ENCODE results near the gene BUB1B.
"Not testable (repeated sequence)": the region's sequence is repeated elsewhere in the genome, so short reads cannot be mapped to it uniquely, and the experiment has no call there.

The BUB1B gene

DNA sequence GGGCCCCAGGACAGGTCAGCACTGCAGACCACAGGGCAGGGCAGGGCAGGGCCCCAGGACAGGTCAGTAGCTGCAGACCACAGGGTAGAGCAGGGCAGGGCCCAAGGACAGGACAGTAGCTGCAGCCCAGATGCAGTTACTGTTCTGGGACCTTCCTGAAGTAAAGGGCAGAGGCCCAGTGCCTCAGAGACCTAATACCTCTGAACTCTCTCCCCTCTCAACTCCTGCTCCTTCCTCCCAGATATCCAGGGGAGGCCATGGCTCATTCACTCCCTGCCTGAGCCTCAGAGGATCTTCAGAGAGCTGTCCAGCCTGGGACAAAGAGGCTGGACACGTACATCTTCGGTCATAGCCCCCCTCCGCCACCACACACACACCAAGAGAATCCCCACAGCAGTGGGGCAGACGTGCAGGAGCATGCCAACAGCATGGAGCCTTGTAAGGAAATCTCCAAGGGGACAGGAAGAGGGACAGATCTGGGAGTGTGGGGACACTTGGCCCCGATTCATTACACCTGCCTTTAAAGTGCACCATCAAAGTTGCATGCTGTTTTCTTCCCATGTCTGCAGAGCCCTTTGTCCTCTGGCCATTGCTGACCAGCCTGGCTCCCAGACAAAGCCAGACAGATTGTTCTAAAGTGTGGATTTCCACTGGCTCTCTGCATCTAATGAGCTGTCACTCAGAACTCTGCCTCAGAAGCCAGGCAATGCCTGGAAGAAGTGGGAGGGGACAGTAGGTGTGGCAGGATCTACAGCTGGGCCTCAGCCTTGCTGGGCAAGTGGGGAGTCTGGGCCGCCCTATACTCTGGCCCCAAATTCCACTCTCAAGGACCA, 24.2 kb upstream of the BUB1B start:
- no peak for DNase-seq

DNA sequence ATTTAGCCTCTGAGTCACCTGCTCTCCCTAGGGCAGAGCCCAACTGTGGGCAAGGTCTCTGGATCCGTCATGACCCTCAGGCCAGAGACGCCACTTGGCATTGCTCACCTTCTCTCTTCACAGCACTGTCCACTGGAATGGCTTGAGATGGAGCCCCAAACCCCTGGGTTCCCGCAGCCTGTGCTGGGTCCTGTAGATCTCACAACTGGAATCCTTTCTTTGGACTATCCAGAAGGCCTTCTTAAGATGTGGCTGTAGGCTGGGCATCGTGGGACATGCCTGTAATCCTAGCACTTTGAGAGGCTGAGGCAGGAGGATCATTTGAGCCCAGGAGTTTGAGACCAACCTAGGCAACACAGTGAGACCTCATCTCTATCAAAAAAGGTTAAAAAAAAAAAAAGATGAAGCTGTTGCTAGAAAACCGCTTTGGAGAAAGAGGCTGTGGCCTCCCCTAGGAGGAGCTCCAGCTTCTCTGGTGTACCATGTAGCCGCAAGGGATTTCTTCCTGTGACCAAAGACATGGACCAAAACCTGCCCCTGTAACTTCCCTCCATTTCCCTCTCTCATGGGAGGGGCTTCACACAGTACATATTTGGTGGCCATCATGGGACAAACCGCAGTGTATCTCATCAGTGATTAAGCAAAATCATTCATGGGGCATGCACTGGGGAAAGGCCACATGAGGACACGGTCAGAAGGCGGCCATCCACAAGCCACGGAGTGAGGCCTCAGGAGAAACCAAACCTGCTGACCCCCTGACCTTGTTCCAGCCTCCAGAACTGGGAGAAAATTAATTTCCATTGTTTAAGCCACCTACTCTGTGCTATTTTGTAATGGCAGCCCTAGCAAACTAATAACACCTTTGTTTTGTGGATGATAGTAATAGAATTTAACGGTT, 23.3 kb upstream of the BUB1B start:
- no peak for DNase-seq

DNA sequence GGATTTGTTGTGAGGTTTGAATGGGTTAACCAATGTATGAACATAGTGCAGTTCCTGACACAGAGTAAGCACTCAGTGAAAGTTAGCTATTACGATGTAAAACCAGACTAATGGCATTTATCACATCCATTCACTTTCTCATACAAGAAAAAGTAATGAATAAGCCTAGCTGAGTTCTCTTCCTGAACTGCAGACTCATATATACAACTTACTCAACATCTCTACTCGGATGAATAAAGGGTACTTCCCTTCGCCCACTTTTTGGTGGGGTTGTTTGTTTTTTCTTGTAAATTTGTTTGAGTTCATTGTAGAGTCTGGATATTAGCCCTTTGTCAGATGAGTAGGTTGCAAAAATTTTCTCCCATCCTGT, 22.7 kb upstream of the BUB1B start:
- DNase-seq: not testable (repeated sequence)

- no peak for DNase-seq
Observed at GRCh38 chr15:40142428-40142827, 18.4 kb upstream of the BUB1B start.

DNA sequence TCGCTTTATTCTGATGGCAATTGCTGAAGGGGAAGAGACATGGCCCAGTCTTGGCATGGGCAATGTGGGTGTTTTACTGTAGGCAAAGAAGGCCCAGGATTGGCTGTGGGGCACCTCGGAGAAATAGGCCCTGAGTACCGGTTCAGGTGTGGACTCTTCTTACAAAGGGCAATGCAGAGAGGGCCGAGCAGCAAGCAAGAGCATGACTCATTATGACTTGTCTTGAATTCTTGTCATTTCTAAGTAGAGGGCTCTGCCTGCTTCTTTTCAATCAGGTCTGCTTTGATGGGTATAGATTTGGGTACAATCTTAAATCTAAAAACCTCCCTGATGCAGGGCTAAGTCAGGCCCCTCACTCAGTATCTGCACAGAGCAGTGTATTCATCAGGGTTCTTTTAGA, 14.8 kb upstream of the BUB1B start:
- peak; percentile 32 for DNase-seq

GRCh38 chr15:40149339-40149738, 11.5 kb upstream of the BUB1B start:
- no peak for DNase-seq

- DNase-seq: peak; percentile 34
Observed at GRCh38 chr15:40150163-40150925, 10.5 kb upstream of the BUB1B start.

DNA sequence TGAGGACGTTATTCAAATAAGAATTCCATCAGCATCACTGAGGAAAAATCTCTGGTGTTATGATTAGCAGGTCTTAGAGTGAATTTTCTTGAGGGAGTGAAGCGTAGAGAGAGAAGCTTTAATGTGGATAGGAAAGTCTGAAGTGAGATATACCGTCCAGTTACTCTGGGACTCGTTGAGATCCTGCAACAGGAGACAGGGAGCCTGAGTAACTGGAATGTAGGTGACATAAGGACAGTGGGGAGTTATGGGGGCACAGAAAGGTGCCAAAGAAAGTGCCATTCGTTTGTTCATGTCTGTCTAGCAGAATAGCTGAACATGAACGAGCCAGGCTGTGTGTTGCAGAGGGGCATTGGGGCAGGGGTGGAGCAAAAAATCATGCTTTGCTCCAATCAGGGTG, 9.4 kb upstream of the BUB1B start:
- DNase-seq: no peak

DNA sequence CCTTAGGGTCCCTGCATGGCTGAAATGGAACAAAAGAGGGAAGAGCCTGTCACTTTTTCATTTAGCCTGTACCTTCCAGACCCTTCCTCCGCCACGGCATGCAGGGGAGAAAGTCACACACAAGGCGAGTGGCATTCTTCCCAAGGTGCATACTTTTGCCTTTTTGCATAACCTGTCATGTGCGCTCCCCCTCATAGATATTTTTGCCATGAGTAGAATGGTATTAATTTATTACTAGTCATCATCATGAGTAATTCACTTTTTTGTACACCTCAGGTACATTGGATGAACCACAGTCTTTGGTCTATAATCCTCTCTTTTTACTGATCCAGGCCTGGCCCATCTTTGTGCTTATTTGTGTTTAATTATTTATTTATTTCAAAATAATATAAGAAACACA, 8.9 kb upstream of the BUB1B start:
- DNase-seq: no peak

DNA sequence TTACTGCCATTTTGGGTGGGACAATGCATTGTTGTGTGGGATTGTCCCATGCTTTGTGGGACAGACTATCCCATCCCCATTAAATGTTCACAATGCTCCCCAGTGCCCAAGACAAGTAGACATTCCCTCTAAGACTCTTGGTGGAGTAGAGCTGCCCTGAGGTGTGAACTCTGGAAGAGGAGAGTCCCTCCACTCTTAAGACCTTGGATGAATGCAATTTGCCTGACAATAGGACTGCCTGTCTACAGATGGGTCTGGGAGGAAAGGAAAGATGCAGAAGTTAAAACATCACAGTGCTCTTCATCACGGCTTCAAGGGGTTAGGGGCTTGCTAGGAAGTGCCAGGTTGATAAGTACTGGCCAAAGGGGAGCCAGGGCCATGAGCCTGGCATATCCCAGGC, 6.0 kb upstream of the BUB1B start:
- DNase-seq: not testable (repeated sequence)

GRCh38 chr15:40155270-40155910, 5.5 kb upstream of the BUB1B start:
- no peak for DNase-seq

GRCh38 chr15:40157778-40158447, 3.0 kb upstream of the BUB1B start:
- DNase-seq: no peak

GRCh38 chr15:40160021-40160420, 848 bp upstream of the BUB1B start:
- no peak for DNase-seq

DNA sequence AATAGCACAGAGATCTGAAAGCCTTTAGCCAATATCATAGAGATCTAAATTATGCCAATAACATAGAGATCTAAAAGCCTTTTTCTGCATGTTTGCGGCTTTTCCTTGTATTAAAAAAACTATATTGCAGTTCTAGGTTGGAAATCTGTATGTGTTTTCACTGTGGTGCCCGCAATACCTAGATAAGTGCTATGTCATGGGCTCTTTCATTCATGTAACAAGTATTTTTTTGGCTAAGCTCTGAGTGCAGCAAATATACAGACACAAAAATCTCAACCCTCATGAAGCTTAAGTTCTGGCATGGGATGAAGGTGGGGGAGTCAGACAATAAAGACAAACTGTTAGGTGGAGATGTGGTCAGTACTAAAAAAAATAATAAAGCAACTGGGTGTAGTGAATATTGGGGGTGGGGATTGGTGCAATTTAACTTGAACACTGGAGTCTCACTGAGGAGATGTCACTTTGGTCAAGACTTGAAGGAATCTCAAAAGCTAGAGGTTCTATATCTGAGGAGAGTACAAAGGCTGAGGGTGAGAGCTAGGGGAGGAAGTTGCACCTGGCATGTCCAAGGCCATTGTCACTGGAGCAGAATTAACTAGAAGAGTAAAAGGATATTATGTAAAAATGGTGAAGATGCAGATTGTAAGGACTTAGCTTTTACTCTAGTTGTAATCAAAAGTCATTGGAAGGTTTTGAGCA, 973 bp downstream of the BUB1B start:
- no peak for DNase-seq

DNA sequence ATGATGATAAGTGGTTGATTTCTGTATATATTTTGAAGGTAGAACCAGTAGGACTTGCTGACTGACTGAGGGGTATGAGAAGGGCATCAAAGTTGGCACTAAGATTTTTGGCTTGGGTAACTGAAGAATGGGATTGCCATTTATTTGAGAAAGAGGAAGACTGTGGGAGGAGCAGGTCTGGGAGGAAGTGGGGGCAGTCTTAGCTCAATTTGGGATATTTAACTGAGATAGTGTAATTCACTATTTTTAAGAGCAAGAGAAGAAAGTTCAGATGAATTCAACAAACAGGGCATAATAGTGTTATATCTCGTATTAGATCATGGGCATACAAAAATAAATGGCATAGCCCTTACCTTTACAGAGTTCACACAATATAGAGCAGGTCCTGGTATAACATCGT, 1.7 kb downstream of the BUB1B start:
- DNase-seq: no peak

DNA sequence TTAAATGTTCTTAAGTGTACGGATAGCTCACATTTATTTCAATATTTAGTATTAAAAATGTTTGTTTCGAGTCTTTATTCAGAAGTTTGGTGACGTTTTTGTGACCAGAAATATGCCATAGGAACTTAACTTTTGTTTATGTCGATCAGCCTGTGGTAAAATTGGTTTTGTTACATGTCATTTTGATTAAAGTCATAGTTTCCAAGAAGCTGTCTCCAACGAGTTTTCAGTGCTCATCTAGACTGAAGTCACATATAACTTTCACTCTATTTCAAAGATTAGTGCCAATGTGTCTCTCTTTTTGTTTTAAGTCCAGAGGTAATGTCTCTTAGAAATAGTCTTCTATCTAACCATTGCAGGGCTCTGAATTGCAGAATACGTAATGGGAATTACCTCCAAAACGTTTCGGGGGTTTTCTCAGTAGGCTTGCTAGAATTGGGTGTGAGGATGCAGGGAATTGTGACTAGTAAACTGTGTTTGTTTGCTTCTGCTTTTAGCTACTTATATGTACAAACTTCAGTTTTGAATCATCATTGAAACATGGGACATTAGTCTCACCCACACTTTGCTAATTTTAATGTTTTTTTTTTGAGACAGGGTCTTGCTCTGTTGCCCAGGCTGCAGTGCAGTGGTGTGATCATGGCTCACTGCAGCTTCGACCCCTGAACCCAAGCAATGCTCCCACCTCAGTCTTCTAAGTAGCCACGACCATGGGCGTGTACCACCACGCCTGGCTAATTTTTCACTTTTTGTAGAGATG, 3.0 kb downstream of the BUB1B start:
- no peak for DNase-seq

DNA sequence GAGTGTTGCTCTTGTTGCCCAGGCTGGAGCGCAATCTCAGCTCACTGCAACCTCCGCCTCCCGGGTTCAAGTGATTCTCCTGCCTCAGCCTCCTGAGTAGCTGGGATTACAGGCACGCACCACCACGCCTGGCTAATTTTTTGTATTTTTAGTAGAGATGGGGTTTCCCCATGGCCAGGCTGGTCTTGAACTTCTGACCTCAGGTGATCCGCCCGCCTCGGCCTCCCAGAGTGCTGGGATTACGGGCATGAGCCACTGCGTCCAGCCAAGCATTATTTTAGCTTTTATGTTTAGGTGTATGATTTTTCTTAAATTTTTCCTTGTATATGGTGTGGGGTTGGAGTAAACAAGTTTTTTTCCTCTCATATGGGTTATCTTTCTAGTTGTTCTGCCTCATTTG, 6.5 kb downstream of the BUB1B start:
- not testable (repeated sequence) for DNase-seq

GRCh38 chr15:40175160-40175559, 14.3 kb downstream of the BUB1B start:
- no peak for DNase-seq

DNA sequence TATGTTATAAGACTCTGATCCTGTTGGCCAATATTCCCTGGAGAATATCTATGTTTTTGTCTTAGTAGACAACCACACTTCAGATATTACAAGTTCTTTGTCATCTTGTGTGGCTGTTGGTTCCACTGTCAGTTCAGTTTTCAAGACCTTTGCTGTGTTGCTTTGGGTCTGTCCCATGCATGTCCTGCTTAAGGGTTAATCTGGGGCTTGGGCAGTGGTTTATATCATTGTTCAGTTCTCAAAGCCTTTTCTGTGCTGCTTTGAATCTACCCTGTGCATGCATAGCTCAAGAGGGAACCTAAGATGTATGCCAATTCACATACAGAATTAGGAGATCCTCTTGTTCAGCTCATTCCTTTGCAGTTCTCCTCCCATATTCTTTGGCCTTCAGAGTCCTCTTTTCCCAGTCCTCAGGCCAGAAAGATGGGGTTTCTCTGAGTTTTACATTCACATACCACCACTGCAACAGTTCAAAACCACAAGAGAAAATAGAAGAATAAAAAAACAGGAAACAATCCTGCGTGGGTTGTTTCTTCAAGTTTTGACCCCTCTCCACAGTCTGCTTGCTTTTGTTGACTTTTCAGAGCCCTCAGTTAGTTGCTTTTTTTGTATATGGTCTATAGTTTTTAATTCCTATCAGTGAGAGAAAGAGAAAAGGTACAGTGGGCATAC, 21.6 kb downstream of the BUB1B start:
- no peak for DNase-seq

All from fibroblast of skin of abdomen (primary cell).